Liver (tissue), 9 donors: ENCODE data around the gene VTCN1. TPM values are rescaled to one million over a fixed set of nuclear protein-coding genes. Genes with fewer than 3 reads are reported as not detected.
"Not testable (repeated sequence)": the region's sequence is repeated elsewhere in the genome, so short reads cannot be mapped to it uniquely, and the experiment has no call there.

ENCODE experiments used
- DNase-seq: peaks from one replicate; pipeline ENCODE4 v3.0.0-alpha.2; 2017; ENCODE audit warnings: low spot score
- H3K27ac ChIP-seq, 2 donors: one replicate each; pipeline ENCODE4 v1.7.0; 2013; ENCODE audit warnings: inconsistent platforms in 2 of 2, low read length in 2 of 2, control low read depth in 1 of 2, low read depth in 1 of 2, mild to moderate bottlenecking in 1 of 2
- H3K27me3 ChIP-seq, 4 donors: one replicate each; pipeline versions ENCODE4 v1.6.1 to v1.7.0; 2013; ENCODE audit warnings: low read length in 3 of 4, inconsistent platforms in 1 of 4, mild to moderate bottlenecking in 1 of 4, moderate library complexity in 1 of 4; ENCODE audit not compliant: control insufficient read depth in 4 of 4, insufficient read depth in 4 of 4
- H3K36me3 ChIP-seq, 4 donors: one replicate each; pipeline versions ENCODE4 v1.6.1 to v1.7.0; 2013; ENCODE audit warnings: low read length in 3 of 4, mild to moderate bottlenecking in 3 of 4, low read depth in 1 of 4, moderate library complexity in 1 of 4; ENCODE audit not compliant: control insufficient read depth in 4 of 4, insufficient read depth in 3 of 4
- H3K4me1 ChIP-seq, 4 donors: one replicate each; pipeline versions ENCODE4 v1.6.1 to v1.7.0; 2013; ENCODE audit warnings: low read length in 3 of 4, mild to moderate bottlenecking in 3 of 4, moderate library complexity in 1 of 4; ENCODE audit not compliant: control insufficient read depth in 4 of 4, insufficient read depth in 4 of 4
- H3K4me3 ChIP-seq, 3 donors: one replicate each; pipeline versions ENCODE4 v1.6.1 to v1.7.0; 2013; ENCODE audit warnings: low read length in 3 of 3, control low read depth in 1 of 3, low read depth in 1 of 3, mild to moderate bottlenecking in 1 of 3
- H3K9ac ChIP-seq, 2 donors: one replicate each; pipeline ENCODE4 v1.7.0; 2013; ENCODE audit warnings: low read length in 2 of 2, mild to moderate bottlenecking in 2 of 2, moderate library complexity in 2 of 2, control low read depth in 1 of 2, low read depth in 1 of 2
- H3K9me3 ChIP-seq, 4 donors: one replicate each; pipeline versions ENCODE4 v1.6.1 to v1.7.0; 2013; ENCODE audit warnings: low read length in 3 of 4; ENCODE audit not compliant: control insufficient read depth in 4 of 4
- CTCF ChIP-seq: fragments of 150-350 bp; IDR thresholded peaks from 2 replicates; pipeline ENCODE4 v1.5.1; 2017; ENCODE audit warnings: improper control_type of control experiment, low read depth, low read length; ENCODE audit not compliant: missing input control
- EGR1 ChIP-seq, 2 donors: IDR thresholded peaks; 2 replicates each; pipeline ENCODE4 v1.6.1; 2016 to 2018; ENCODE audit warnings: antibody characterized with exemption in 2 of 2, low read depth in 2 of 2
- FOXA1 ChIP-seq: IDR thresholded peaks from 2 replicates; pipeline ENCODE4 v1.6.1; 2016; ENCODE audit warnings: antibody characterized with exemption
- FOXA2 ChIP-seq: IDR thresholded peaks from 2 replicates; pipeline ENCODE4 v1.6.1; 2016; ENCODE audit warnings: antibody characterized with exemption
- GABPA ChIP-seq, 2 donors: IDR thresholded peaks in 1 of 2; conservative IDR thresholded peaks in 1 of 2; 2 replicates each; pipeline ENCODE4 v1.6.1; 2016; ENCODE audit warnings: antibody characterized with exemption in 2 of 2, mild to moderate bottlenecking in 1 of 2, moderate library complexity in 1 of 2
- HNF4G ChIP-seq: IDR thresholded peaks from 2 replicates; pipeline ENCODE4 v1.6.1; 2016; ENCODE audit warnings: antibody characterized with exemption
- JUND ChIP-seq, 2 donors: IDR thresholded peaks; 2 replicates each; pipeline ENCODE4 v1.6.1; 2016; ENCODE audit warnings: antibody characterized with exemption in 2 of 2
- NR2F2 ChIP-seq: IDR thresholded peaks from 2 replicates; pipeline ENCODE4 v1.6.1; 2016; ENCODE audit warnings: antibody characterized with exemption
- RAD21 ChIP-seq, 2 donors: IDR thresholded peaks; 2 replicates each; pipeline ENCODE4 v1.6.1; 2016; ENCODE audit warnings: antibody characterized with exemption in 2 of 2, mild to moderate bottlenecking in 2 of 2
- REST ChIP-seq: IDR thresholded peaks from 2 replicates; pipeline ENCODE4 v1.6.1; 2016; ENCODE audit warnings: antibody characterized with exemption, mild to moderate bottlenecking
- RXRA ChIP-seq, 2 donors: IDR thresholded peaks; 2 replicates each; pipeline ENCODE4 v1.6.1; 2017 to 2018; ENCODE audit warnings: antibody characterized with exemption in 2 of 2, mild to moderate bottlenecking in 1 of 2
- SP1 ChIP-seq: IDR thresholded peaks from 2 replicates; pipeline ENCODE4 v1.6.1; 2018; ENCODE audit warnings: antibody characterized with exemption, mild to moderate bottlenecking
- TAF1 ChIP-seq: conservative IDR thresholded peaks from 2 replicates; pipeline ENCODE4 v1.6.1; 2016; ENCODE audit warnings: antibody characterized with exemption, mild to moderate bottlenecking
- YY1 ChIP-seq: IDR thresholded peaks from 2 replicates; pipeline ENCODE4 v1.6.1; 2016; ENCODE audit warnings: antibody characterized with exemption, mild to moderate bottlenecking
- WGBS: extraction: QIAGEN DNeasy Blood & Tissue Kit; methylation state at CpG from one replicate; pipeline ENCODE4 v1.1.7; 2013; 5-methylcytosine and 5-hydroxymethylcytosine counted together
- polyA plus RNA-seq, 2 donors: library from polyadenylated mRNA; stranded (reverse) in 1 of 2; unstranded in 1 of 2; fragments of 200-250 nt in 1 of 2; fragments of >200 nt in 1 of 2; fragmentation: Nextera tagmentation in 1 of 2; extraction: Ambion mirVana in 1 of 2; gene quantifications; one replicate each; pipeline versions ENCODE4 v1.2.1 to v1.2.3, GENCODE V29; 2013 to 2015
- total RNA-seq, 2 donors: library from RNA; depleted of rRNA; stranded (reverse); fragments of >200 nt; gene quantifications; one replicate each; pipeline ENCODE4 v1.2.3, GENCODE V29; 2014
- TF ChIP-seq, protein P1 (sequence below): IDR thresholded peaks from 2 replicates; pipeline ENCODE4 v1.6.1; 2016; ENCODE audit warnings: antibody characterized with exemption
- TF ChIP-seq, protein P2 (sequence below): IDR thresholded peaks from 2 replicates; pipeline ENCODE4 v1.6.1; 2016; ENCODE audit warnings: antibody characterized with exemption
- TF ChIP-seq, protein P3 (sequence below): IDR thresholded peaks from 2 replicates; pipeline ENCODE4 v1.6.1; 2016; ENCODE audit warnings: antibody characterized with exemption
- donor health status: healthy.
- donor health status: healthy.
- donor health status: healthy.
- donor health status: healthy.
- donor health status: healthy.

The VTCN1 gene
- total and polyA plus RNA-seq, 4 donors = 0.28 to 1.0 (median 0.45) TPM

DNA sequence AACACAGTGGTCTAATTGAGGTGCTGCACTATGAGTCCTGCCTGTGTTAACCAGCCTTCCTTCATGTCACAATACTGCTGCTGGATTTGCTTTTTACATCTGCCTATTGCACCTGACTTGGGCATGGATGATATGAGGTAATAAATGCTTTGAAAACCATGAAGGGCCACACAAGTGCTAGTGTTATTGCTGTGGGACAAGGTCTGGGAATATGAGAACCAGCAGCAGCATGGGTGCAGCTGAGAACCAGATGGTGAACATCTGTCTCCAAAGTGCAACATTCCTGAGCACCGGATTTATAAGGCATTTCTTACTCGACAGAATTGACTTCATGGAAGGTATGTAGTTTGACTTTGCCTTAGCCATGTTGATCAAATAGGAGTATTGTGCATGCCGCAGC lies 105.7 kb downstream of the VTCN1 start:
- Histone ChIP-seq H3K36me3 (peaks cover 0 to 2% (median under 1%) of the 10 kb centered on the region in 4 donors), H3K9ac (no peak overlapping the region), H3K4me3 (no peak overlapping the region), H3K27ac (no peak overlapping the region), H3K9me3 (no peaks in the 10 kb centered on the region), H3K27me3 (no peaks in the 10 kb centered on the region), H3K4me1 (no peaks in the 10 kb centered on the region)
- no peak for DNase-seq
- TF ChIP-seq RXRA (IDR thresholded peaks at IDR 0.05) = no peak
- no peak for TF ChIP-seq YY1
- 97% methylated on average over 3 of the region's 3 CpGs for WGBS

DNA sequence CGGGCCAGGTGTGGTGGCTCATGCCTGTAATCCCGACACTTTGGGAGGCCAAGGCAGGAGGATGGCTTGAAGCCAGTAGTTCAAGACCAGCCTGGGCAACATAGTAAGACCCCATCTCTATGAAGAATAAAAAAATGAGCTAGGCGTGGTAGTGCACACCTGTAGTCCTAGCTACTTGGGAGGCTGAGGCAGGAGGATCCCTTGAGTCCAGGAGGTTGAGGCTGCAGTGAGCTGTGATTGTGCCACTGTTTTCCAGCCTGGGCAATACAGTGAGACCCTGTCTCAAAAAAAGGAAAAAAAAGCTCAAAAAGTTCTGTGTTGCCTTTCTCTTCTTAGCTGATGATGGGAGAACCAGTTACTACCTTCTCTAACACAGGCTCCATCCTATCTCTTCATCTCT lies 108.9 kb downstream of the VTCN1 start:
- H3K36me3 ChIP-seq = peaks cover 2 to 12% (median 4%) of the 10 kb centered on the region in 4 donors
- not testable (repeated sequence) for DNase-seq

DNA sequence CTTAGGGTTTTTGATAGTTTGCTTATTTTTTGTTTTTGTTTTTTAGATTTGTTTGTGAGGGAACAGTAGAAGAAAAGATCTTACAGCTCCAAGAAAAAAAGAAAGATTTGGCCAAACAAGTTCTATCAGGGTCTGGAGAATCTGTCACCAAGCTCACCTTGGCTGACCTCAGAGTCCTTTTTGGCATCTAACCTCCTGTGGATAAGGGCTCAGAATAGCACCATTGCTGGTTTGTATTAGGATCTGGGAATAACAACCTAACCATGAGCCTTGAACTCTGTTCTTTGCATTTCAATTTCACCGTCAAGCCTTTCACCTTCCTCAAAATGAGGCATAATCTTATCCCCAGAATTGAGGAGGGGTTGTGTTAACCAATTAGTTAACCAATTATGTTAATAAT lies 109.4 kb downstream of the VTCN1 start:
- H3K9me3 ChIP-seq = no peaks in the 10 kb centered on the region
- H3K9ac ChIP-seq = no peak overlapping the region
- no peak overlapping the region for H3K27ac ChIP-seq
- TF ChIP-seq SP1 (no peak), EGR1 (IDR thresholded peaks at IDR 0.05; ENCODE audit: low read depth in 2 of 2) (no peak), RXRA (IDR thresholded peaks at IDR 0.05) (no peak), RAD21 (IDR thresholded peaks at IDR 0.05) (no peak), HNF4G (no peak), NR2F2 (no peak), JUND (IDR thresholded peaks at IDR 0.05) (no peak), CTCF (no peak), REST (no peak), GABPA (IDR thresholded peaks at IDR 0.05 in 1 of 2, conservative IDR thresholded peaks at IDR 0.05 in 1 of 2) (no peak), FOXA1 (no peak), TAF1 (no peak), FOXA2 (no peak), YY1 (no peak)
- TF ChIP-seq, protein P1, sequence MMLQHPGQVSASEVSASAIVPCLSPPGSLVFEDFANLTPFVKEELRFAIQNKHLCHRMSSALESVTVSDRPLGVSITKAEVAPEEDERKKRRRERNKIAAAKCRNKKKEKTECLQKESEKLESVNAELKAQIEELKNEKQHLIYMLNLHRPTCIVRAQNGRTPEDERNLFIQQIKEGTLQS = no peak
- TF ChIP-seq, protein P2, sequence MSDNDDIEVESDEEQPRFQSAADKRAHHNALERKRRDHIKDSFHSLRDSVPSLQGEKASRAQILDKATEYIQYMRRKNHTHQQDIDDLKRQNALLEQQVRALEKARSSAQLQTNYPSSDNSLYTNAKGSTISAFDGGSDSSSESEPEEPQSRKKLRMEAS = no peak
- TF ChIP-seq, protein P3, sequence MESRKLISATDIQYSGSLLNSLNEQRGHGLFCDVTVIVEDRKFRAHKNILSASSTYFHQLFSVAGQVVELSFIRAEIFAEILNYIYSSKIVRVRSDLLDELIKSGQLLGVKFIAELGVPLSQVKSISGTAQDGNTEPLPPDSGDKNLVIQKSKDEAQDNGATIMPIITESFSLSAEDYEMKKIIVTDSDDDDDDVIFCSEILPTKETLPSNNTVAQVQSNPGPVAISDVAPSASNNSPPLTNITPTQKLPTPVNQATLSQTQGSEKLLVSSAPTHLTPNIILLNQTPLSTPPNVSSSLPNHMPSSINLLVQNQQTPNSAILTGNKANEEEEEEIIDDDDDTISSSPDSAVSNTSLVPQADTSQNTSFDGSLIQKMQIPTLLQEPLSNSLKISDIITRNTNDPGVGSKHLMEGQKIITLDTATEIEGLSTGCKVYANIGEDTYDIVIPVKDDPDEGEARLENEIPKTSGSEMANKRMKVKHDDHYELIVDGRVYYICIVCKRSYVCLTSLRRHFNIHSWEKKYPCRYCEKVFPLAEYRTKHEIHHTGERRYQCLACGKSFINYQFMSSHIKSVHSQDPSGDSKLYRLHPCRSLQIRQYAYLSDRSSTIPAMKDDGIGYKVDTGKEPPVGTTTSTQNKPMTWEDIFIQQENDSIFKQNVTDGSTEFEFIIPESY = no peak
- H3K4me3 ChIP-seq = no peak overlapping the region
- no peaks in the 10 kb centered on the region for H3K4me1 ChIP-seq
- no peak for DNase-seq
- WGBS = 85% methylated on average over 1 of the region's 1 CpG
- no peaks in the 10 kb centered on the region for H3K27me3 ChIP-seq
- H3K36me3 ChIP-seq = peaks cover 2 to 12% (median 4%) of the 10 kb centered on the region in 4 donors

More for the DNA sequence above, 108.9 kb downstream of the VTCN1 start:
- H3K9me3 ChIP-seq, H3K27me3 ChIP-seq, H3K4me3 ChIP-seq, H3K4me1 ChIP-seq, H3K9ac ChIP-seq, H3K27ac ChIP-seq: not testable (repeated sequence)
- 98% methylated on average over 3 of the region's 3 CpGs for WGBS
